NCI-H2107 treated with DMSO at 0.1 percent for 48 hours (cell line): Measurements from ENCODE around the gene CTBP2.

Experiments
- DNase-seq: peaks from one replicate; lab custom pipeline; 2025; ENCODE audit not compliant: unreplicated experiment; lab: John Stamatoyannopoulos, UW

Gene CTBP2

GRCh38 chr10:125107166-125107949, 53.0 kb downstream of the CTBP2 start:
- no peak for DNase-seq

GRCh38 chr10:125106586-125106985, 53.8 kb downstream of the CTBP2 start:
- no peak for DNase-seq

- no peak for DNase-seq
Observed at GRCh38 chr10:125105706-125106255, 54.6 kb downstream of the CTBP2 start.

- no peak for DNase-seq
Observed at GRCh38 chr10:125105155-125105554, 55.2 kb downstream of the CTBP2 start.

GRCh38 chr10:125104559-125104958, 55.8 kb downstream of the CTBP2 start:
- no peak for DNase-seq

- peak; percentile 45 for DNase-seq
Observed at GRCh38 chr10:125103924-125104323, 56.4 kb downstream of the CTBP2 start.

- no peak for DNase-seq
Observed at GRCh38 chr10:125103466-125103865, 56.9 kb downstream of the CTBP2 start.

- peak; percentile 29 for DNase-seq
Observed at GRCh38 chr10:125102821-125103220, 57.5 kb downstream of the CTBP2 start.

- no peak for DNase-seq
Observed at GRCh38 chr10:125102246-125102645, 58.1 kb downstream of the CTBP2 start.

GRCh38 chr10:125101581-125101980, 58.8 kb downstream of the CTBP2 start:
- no peak for DNase-seq

- no peak for DNase-seq
Observed at GRCh38 chr10:125101049-125101448, 59.3 kb downstream of the CTBP2 start.

GRCh38 chr10:125097409-125098070, 62.8 kb downstream of the CTBP2 start:
- DNase-seq: no peak

- DNase-seq: no peak
Observed at GRCh38 chr10:125096975-125097374, 63.4 kb downstream of the CTBP2 start.

GRCh38 chr10:125096371-125096770, 64.0 kb downstream of the CTBP2 start:
- no peak for DNase-seq

- DNase-seq: no peak
Observed at GRCh38 chr10:125095776-125096175, 64.6 kb downstream of the CTBP2 start.

- no peak for DNase-seq
Observed at GRCh38 chr10:125095228-125095627, 65.1 kb downstream of the CTBP2 start.

- DNase-seq: no peak
Observed at GRCh38 chr10:125094806-125095205, 65.6 kb downstream of the CTBP2 start.

GRCh38 chr10:125093974-125094705, 66.2 kb downstream of the CTBP2 start:
- no peak for DNase-seq

- DNase-seq: no peak
Observed at GRCh38 chr10:125093199-125093973, 67.0 kb downstream of the CTBP2 start.

GRCh38 chr10:125092564-125093031, 67.8 kb downstream of the CTBP2 start:
- DNase-seq: no peak

- no peak for DNase-seq
Observed at GRCh38 chr10:125091891-125092290, 68.5 kb downstream of the CTBP2 start.
